BJ (cell line): ENCODE measurements around the gene CDC16. TPM values are rescaled to one million over a fixed set of nuclear protein-coding genes. Genes with fewer than 3 reads are reported as not detected.

Source experiments
- CTCF ChIA-PET: fragments of 350-600 bp; formaldehyde crosslinking; extraction: SDS; loops from one replicate; lab custom pipeline; 2021; ENCODE audit warnings: antibody characterized with exemption, inconsistent platforms; lab: Yijun Ruan, JAX
- POLR2A ChIA-PET: fragments of 300-600 bp; sonication (Branson Sonifier 250); formaldehyde crosslinking; extraction: SDS; loops from one replicate; lab custom pipeline; 2021; ENCODE audit warnings: antibody characterized with exemption; lab: Charles Lee
- DNase-seq: peaks from one replicate; pipeline ENCODE4 v3.0.0-alpha.2; 2011; ENCODE audit warnings: low read depth
- H3K27me3 ChIP-seq: 2 replicates; pipeline ENCODE4 v1.6.0; 2011; ENCODE audit warnings: low read length; ENCODE audit not compliant: control insufficient read depth, insufficient read depth
- H3K36me3 ChIP-seq: 2 replicates; pipeline ENCODE4 v1.5.1; 2011; ENCODE audit warnings: low read length; ENCODE audit not compliant: control insufficient read depth, insufficient read depth
- H3K4me3 ChIP-seq: 2 replicates; pipeline ENCODE4 v1.5.1; 2011; ENCODE audit warnings: low read depth, mild to moderate bottlenecking, control low read depth, low read length
- polyA plus RNA-seq: library from polyadenylated mRNA; depleted of rRNA; stranded (reverse); fragments of >200 nt; gene quantifications from 2 replicates; pipeline ENCODE4 v1.2.3, GENCODE V29; 2011
- TF ChIP-seq, protein P1 (sequence below): IDR thresholded peaks from 2 replicates; pipeline ENCODE4 v1.5.1; 2011; ENCODE audit warnings: low read depth, mild to moderate bottlenecking, control low read depth, inconsistent platforms, low read length, moderate library complexity; ENCODE audit not compliant: insufficient read depth

The CDC16 gene
- polyA plus RNA-seq, 1 experiment, result 55.8 TPM

DNA sequence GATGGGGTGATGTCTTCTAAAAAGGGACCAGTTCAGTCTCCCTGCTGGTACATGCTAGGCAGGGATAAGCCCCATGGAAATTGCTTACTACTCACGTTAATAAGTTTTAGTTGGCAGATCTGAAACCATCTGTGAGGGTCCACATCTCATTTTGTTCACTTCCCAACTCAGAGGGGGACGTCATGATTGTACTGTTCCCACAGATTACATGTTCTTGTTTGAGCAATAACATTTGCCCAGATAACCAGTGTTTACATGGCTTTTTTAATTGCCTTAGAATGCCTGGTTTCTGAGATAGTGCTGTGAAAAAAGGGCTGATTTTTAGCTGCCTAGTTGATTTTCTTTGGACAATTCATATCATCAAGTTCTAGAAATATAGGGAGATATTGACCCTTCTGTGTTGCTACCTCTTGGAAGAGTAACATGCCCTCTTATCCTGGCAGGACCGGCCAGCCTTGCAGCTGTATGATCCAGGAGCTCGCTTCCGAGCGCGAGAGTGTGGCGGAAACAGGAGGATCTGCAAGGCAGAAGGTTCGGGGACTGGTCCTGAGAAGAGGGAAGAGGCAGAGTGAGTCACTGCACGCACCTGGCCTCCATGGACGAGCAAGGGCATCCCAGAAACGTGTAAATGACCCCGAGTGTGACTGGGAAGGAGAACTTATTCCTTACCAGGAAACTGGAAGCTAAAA lies 69.8 kb downstream of the CDC16 start:
- no peak for DNase-seq
- CTCF ChIA-PET, result no interaction called here
- POLR2A ChIA-PET, result no interaction called here
- peaks cover 21% of the 10 kb centered on the region for H3K36me3 ChIP-seq
- H3K27me3 ChIP-seq, result no peaks in the 10 kb centered on the region
- TF ChIP-seq, protein P1, sequence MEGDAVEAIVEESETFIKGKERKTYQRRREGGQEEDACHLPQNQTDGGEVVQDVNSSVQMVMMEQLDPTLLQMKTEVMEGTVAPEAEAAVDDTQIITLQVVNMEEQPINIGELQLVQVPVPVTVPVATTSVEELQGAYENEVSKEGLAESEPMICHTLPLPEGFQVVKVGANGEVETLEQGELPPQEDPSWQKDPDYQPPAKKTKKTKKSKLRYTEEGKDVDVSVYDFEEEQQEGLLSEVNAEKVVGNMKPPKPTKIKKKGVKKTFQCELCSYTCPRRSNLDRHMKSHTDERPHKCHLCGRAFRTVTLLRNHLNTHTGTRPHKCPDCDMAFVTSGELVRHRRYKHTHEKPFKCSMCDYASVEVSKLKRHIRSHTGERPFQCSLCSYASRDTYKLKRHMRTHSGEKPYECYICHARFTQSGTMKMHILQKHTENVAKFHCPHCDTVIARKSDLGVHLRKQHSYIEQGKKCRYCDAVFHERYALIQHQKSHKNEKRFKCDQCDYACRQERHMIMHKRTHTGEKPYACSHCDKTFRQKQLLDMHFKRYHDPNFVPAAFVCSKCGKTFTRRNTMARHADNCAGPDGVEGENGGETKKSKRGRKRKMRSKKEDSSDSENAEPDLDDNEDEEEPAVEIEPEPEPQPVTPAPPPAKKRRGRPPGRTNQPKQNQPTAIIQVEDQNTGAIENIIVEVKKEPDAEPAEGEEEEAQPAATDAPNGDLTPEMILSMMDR, result no peak
- no peak overlapping the region for H3K4me3 ChIP-seq

DNA sequence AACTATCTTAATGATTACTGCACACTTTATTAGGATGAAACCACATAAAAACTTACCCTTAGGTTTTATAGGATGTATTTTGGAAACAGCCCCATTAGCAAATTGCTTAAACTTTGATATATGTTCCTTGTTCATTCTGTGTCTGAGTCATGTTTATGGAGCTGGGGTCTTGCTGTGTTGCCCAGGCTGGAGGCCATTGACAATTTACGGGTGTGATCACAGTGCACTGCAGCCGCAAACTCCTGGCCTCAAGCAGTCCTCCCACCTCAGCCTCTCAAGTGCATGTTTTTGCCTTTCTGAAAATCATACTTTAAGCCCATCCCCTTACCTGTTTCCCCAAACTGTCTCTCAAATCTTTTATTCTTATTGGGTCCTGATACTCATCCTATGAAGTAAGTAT lies 74.4 kb downstream of the CDC16 start:
- CTCF ChIA-PET, result no interaction called here
- Histone ChIP-seq H3K27me3 (no peaks in the 10 kb centered on the region), H3K4me3 (no peak overlapping the region), H3K36me3 (peaks cover 7% of the 10 kb centered on the region)
- TF ChIP-seq, protein P1, result no peak
- POLR2A ChIA-PET, result interaction anchor here (0.5 kb wide), 1 partner anchor 231 kb away, joined by 3 read pairs; no protein-coding TSS in a partner anchor
- DNase-seq, result no peak

DNA sequence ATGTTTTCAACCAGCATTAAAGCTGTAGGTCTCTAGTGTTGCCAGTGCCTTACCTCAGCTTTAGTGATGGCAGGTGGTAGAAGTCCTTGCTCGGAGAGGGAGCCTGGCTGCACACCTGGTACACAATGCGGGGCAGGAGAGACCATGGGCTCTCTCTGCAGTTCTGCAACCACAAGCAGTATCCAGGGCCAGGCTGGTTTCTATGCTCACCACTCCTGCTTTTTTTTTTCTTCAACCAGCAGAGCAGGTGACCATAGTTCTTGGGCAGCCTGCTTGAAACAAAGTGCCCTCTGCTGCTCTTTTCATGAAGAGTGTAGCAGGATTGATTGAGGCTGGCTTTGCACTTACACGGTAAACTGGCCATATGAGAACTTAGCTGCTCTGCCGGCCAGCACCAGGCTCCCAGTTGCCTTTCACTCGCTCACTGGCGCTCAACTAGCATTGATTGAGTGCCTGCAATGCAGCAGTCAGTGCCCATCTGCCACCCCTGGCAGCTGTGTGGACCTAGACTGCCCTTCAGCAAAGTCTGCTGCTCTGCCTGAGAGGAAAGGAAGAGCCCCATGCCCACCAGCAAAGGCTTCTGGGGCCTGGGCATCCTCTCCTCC lies 75.2 kb downstream of the CDC16 start:
- ChIA-PET CTCF (interaction anchor here (1.0 kb wide), 1 partner anchor 16 kb away, joined by 3 read pairs; no protein-coding TSS in a partner anchor), POLR2A (no interaction called here)
- no peak for DNase-seq
- Histone ChIP-seq H3K36me3 (peaks cover 7% of the 10 kb centered on the region), H3K27me3 (no peaks in the 10 kb centered on the region), H3K4me3 (no peak overlapping the region)
- TF ChIP-seq, protein P1, result no peak

DNA sequence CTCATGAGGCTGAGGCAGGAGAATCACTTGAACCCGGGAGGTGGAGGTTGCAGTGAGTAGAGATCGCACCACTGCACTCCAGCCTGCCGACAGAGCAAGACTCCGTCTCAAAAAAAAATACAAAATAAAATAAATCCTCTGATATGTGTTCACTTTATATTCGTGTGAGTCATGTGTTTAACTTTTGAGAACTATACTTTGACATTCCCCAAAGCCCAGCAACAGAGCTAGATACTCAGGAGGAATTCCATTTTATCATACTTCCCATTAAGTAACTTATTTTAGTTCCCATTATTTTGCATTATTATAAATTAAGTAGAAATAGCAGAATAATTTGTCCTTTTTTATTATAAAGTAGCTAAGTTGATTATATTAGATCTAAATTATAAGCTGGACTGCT lies 76.3 kb downstream of the CDC16 start:
- H3K4me3 ChIP-seq, result no peak overlapping the region
- no peaks in the 10 kb centered on the region for H3K27me3 ChIP-seq
- DNase-seq, result no peak
- peaks cover 6% of the 10 kb centered on the region for H3K36me3 ChIP-seq
- CTCF ChIA-PET, result interaction anchor here (0.7 to 1.5 kb wide), 3 partner anchors 8 to 332 kb away, joined by 3 to 5 read pairs (median 3); no protein-coding TSS in a partner anchor
- TF ChIP-seq, protein P1, result no peak
- POLR2A ChIA-PET, result no interaction called here

DNA sequence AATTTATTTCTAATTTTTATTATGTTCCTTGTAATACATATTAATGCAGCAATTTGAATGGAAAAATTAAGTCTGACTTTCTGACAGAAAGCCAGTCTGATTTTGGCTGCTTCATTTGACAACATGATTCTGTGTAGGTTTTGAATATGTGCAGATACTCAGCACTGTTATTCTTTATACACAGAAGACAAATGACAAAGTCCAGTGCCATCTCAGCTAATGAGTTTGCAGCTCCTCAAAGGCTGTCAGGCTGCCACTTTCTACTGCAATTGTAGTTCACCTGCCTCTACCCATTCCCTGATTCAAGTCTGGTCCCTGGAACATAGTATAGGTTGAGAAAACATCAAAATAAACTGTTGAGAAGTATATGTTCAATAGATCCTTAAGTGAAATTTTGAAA lies 76.7 kb downstream of the CDC16 start:
- peaks cover 6% of the 10 kb centered on the region for H3K36me3 ChIP-seq
- ChIA-PET POLR2A (no interaction called here), CTCF (interaction anchor here (0.7 to 1.5 kb wide), 3 partner anchors 9 to 332 kb away, joined by 3 to 5 read pairs (median 3); no protein-coding TSS in a partner anchor)
- no peaks in the 10 kb centered on the region for H3K27me3 ChIP-seq
- TF ChIP-seq, protein P1, result no peak
- DNase-seq, result no peak
- no peak overlapping the region for H3K4me3 ChIP-seq
